ENCODE data around the gene CDKN1C. TPM values are rescaled to one million over a fixed set of nuclear protein-coding genes. Genes with fewer than 3 reads are reported as not detected.

The CDKN1C gene
- total RNA-seq, 1 experiment from 2014 or later: 2.9 TPM

DNA sequence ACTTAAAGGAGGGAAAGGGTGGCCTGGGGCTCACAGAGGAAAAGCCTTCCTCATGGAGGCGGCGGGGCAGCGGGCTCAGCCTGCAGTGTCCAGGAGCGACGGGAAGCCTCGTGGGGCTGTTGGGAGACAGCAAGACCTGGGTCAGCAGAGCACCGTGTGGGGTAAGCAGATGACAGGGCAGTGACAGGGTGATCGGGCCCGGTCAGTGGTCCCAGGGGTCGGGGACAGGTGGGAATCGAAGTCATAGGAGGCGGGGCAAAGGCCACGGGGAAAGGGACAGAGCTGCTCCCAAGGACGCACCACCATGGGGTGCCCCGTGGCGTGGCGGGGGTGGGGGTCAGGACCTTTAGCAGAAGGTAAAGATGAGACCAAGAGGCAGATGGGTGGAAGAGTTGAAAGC is 49.8 kb downstream of the CDKN1C start:
- no peak for DNase-seq (ENCODE audit: low spot score)
- intact Hi-C loops (cut with micrococcal nuclease; ENCODE audit: unreplicated experiment): no loop called here
- H3K27ac ChIP-seq (ENCODE audit: low read depth, low read length, poor library complexity, severe bottlenecking): no peak overlapping the region
- no peaks in the 10 kb centered on the region for H3K4me1 ChIP-seq (ENCODE audit: insufficient read depth, low read length, poor library complexity, severe bottlenecking)
- ChIA-PET CTCF (no interaction called here), POLR2A (ENCODE audit: low non-redundant PET) (no interaction called here)
- no peak for TF ChIP-seq EZH2 (IDR thresholded peaks at IDR 0.05; ENCODE audit: borderline replicate concordance, low read depth, low read length, poor library complexity, severe bottlenecking)
- TF ChIP-seq, protein P1, sequence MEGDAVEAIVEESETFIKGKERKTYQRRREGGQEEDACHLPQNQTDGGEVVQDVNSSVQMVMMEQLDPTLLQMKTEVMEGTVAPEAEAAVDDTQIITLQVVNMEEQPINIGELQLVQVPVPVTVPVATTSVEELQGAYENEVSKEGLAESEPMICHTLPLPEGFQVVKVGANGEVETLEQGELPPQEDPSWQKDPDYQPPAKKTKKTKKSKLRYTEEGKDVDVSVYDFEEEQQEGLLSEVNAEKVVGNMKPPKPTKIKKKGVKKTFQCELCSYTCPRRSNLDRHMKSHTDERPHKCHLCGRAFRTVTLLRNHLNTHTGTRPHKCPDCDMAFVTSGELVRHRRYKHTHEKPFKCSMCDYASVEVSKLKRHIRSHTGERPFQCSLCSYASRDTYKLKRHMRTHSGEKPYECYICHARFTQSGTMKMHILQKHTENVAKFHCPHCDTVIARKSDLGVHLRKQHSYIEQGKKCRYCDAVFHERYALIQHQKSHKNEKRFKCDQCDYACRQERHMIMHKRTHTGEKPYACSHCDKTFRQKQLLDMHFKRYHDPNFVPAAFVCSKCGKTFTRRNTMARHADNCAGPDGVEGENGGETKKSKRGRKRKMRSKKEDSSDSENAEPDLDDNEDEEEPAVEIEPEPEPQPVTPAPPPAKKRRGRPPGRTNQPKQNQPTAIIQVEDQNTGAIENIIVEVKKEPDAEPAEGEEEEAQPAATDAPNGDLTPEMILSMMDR (conservative IDR thresholded peaks at IDR 0.05; ENCODE audit: low read depth, low read length): no peak
- no peak overlapping the region for H3K4me3 ChIP-seq (ENCODE audit: low read depth, low read length, poor library complexity, severe bottlenecking)
- no peaks in the 10 kb centered on the region for H3K36me3 ChIP-seq (ENCODE audit: insufficient read depth, low read length, poor library complexity, severe bottlenecking)
- H3K9me3 ChIP-seq (ENCODE audit: low read depth, low read length, poor library complexity, severe bottlenecking): no peaks in the 10 kb centered on the region
- no TSS peak for BruUV-seq (replicated peaks)
- H3K27me3 ChIP-seq (replicated peaks; ENCODE audit: insufficient read depth, low read depth, low read length, poor library complexity): no peaks in the 10 kb centered on the region

- no peak overlapping the region for H3K4me3 ChIP-seq (ENCODE audit: low read depth, low read length, poor library complexity, severe bottlenecking)
- intact Hi-C loops (cut with micrococcal nuclease; ENCODE audit: unreplicated experiment): no loop called here
- TF ChIP-seq EZH2 (IDR thresholded peaks at IDR 0.05; ENCODE audit: borderline replicate concordance, low read depth, low read length, poor library complexity, severe bottlenecking): no peak
- TF ChIP-seq, protein P1 (conservative IDR thresholded peaks at IDR 0.05; ENCODE audit: low read depth, low read length): no peak
- no TSS peak for BruUV-seq (replicated peaks)
- H3K4me1 ChIP-seq (ENCODE audit: insufficient read depth, low read length, poor library complexity, severe bottlenecking): no peaks in the 10 kb centered on the region
- POLR2A ChIA-PET (ENCODE audit: low non-redundant PET): no interaction called here
- no peaks in the 10 kb centered on the region for H3K36me3 ChIP-seq (ENCODE audit: insufficient read depth, low read length, poor library complexity, severe bottlenecking)
- no peaks in the 10 kb centered on the region for H3K9me3 ChIP-seq (ENCODE audit: low read depth, low read length, poor library complexity, severe bottlenecking)
- CTCF ChIA-PET: no interaction called here
- DNase-seq (ENCODE audit: low spot score): no peak
- H3K27me3 ChIP-seq (replicated peaks; ENCODE audit: insufficient read depth, low read depth, low read length, poor library complexity): no peaks in the 10 kb centered on the region
- H3K27ac ChIP-seq (ENCODE audit: low read depth, low read length, poor library complexity, severe bottlenecking): no peak overlapping the region
Observed at GRCh38 chr11:2835296-2835695, 50.3 kb downstream of the CDKN1C start.

DNA sequence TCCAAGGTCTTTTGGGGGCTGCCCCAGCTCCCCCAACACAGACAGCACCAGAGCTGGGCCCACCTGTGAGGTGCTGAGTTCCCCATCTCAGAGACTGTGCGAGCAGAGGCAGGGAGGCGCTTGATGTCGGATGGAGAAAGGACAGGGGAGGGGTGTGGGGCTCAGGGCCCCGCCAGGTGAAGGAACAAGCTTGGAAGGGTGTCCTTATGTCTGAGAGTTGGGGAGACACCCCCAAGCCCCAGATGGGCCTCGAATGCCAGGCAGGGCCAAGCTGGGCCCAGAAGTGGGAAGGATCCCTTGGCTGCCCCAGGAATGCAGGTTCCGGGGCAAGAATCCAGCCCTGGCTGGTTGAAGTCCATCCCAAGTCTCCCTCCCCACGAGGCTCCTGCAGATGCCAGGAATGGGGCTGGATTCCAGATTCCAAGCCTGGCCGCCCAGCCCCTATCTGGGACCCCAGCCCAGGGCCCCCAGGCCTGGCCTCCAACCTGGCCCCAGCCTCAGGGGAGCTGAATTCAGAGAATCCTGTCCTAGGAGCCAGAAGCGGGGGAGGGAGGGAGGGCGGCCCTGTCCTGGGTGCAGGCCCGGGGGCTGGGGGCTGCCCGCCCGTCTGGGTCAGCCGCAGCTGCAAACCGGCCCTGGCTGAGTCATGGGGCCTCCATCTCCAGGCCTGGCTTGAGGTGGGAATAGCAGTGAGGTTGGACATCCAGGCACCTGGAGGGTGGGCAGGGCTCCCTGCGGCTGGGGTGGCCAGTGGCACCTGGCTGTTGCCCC is 50.9 kb downstream of the CDKN1C start:
- TF ChIP-seq EZH2 (IDR thresholded peaks at IDR 0.05; ENCODE audit: borderline replicate concordance, low read depth, low read length, poor library complexity, severe bottlenecking): no peak
- TF ChIP-seq, protein P1 (conservative IDR thresholded peaks at IDR 0.05; ENCODE audit: low read depth, low read length): no peak
- H3K4me1 ChIP-seq (ENCODE audit: insufficient read depth, low read length, poor library complexity, severe bottlenecking): no peaks in the 10 kb centered on the region
- intact Hi-C loops (cut with micrococcal nuclease; ENCODE audit: unreplicated experiment): no loop called here
- no peak overlapping the region for H3K4me3 ChIP-seq (ENCODE audit: low read depth, low read length, poor library complexity, severe bottlenecking)
- no peaks in the 10 kb centered on the region for H3K27me3 ChIP-seq (replicated peaks; ENCODE audit: insufficient read depth, low read depth, low read length, poor library complexity)
- CTCF ChIA-PET: no interaction called here
- H3K9me3 ChIP-seq (ENCODE audit: low read depth, low read length, poor library complexity, severe bottlenecking): no peaks in the 10 kb centered on the region
- DNase-seq (ENCODE audit: low spot score): no peak
- no peaks in the 10 kb centered on the region for H3K36me3 ChIP-seq (ENCODE audit: insufficient read depth, low read length, poor library complexity, severe bottlenecking)
- no peak overlapping the region for H3K27ac ChIP-seq (ENCODE audit: low read depth, low read length, poor library complexity, severe bottlenecking)
- BruUV-seq (replicated peaks): no TSS peak
- POLR2A ChIA-PET (ENCODE audit: low non-redundant PET): no interaction called here
